Fibroblast of peridontal ligament (primary cell): Measurements from ENCODE around the gene DCTN5.

ENCODE experiments used
- DNase-seq: peaks from one replicate; pipeline ENCODE4 v3.0.0-alpha.2; 2010; ENCODE audit errors: extremely low read depth

The DCTN5 gene

DNA sequence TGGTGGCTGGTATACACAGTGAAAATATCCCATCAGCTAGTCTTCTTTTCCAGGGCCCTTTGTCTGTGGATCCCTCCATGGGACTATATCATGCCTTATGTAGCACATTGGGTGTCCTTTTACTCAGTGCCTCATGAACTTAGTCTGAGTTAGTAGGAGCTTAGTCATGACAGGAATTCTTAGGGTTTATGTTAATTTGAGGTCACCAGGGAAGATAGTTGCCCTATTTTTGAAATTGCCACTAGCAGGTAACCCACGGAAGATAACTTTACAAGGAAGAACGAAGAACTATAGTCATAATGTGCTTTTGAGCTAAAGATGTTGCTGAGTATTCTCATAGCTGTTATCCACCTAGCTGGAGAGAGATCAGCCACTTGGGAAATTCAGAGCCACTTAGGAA, 22.7 kb downstream of the DCTN5 start:
- no peak for DNase-seq

DNA sequence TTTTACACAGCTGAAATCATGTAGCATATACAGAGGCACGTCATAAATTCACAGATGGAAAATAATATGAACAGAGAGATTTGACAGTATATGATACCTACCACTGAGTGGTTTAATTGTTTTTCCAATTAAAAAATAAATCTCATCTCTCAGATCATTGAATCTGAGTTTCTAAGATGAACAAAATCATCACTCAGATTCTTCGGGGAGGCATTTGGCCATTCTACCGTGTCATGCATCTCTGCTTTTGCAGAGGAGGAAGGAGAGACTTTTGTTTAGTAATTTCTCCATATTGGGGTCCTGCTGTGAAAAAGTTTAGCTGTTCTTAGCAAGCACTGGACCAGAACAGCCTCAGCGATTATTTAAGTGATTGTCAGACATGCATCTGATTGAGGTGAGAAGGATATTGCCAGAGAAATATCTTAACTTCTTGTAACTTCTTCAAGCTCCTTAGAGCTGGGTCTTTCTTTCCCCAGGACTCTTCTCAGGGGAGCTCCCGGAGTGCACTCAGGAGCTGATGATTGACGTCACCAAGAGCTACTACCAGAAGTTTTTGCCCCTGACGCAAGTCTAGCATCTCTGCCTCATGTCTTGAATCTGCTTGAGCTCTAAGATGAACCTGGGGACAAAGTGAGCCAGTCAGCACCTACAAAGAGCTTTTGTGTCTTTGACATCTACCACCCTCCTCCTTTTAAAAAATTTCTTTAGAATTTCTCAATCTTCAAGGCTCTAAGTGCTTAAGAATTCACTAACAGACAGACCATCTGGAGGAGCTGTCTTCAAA, 25.5 kb downstream of the DCTN5 start:
- no peak for DNase-seq

DNA sequence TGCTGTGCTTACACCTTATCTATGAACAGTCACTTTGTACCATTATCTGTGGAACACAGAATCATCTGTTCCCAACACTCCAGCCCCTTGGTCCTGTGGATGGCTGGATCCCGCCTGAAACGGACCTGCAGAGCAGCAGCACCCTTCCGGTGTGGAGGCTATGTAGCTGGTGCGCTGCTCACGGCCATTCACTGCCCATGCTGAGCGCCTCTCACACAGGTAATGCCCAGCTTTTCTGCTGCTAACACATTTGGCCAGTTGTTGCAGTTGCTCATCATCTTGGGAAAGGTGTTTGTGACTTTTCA, 26.0 kb downstream of the DCTN5 start:
- DNase-seq: no peak

DNA sequence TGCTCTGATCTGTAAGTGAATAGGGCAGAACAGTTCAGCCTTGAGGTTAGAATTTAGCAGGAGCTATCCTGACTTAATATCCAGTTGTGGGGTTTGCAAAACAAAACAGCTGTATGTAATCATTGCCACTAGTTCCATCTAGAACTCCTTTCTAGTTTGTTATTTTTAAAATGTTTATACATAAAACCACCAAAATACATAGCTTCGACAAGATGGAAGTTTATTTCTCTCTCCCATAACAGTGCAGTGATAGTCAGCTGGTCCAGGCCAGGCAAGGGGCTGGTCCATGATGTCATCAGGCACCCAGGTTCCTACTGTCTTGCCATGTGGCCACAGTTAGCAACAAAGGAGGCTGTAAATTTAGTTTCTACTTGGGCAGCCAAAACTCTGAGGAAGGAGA, 27.0 kb downstream of the DCTN5 start:
- DNase-seq: peak; percentile 79

DNA sequence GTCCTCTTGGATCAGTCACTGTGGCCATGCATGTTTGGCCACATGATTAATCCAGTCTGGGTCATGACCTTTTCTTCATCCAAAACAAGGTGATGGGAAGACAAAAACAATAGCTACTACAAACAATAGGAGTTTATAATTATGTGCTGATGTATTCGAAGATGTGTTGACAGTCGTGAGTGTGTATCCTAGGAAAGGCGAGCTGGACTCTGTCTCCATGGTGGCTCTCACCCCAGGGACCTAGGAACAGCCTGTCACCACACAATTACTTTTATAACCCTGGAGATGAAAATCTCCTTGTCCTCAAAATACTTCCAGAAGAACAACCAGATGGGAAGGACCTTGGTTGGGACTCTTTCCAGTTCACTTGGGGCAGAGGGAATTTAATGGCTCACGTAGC, 27.6 kb downstream of the DCTN5 start:
- DNase-seq: no peak

DNA sequence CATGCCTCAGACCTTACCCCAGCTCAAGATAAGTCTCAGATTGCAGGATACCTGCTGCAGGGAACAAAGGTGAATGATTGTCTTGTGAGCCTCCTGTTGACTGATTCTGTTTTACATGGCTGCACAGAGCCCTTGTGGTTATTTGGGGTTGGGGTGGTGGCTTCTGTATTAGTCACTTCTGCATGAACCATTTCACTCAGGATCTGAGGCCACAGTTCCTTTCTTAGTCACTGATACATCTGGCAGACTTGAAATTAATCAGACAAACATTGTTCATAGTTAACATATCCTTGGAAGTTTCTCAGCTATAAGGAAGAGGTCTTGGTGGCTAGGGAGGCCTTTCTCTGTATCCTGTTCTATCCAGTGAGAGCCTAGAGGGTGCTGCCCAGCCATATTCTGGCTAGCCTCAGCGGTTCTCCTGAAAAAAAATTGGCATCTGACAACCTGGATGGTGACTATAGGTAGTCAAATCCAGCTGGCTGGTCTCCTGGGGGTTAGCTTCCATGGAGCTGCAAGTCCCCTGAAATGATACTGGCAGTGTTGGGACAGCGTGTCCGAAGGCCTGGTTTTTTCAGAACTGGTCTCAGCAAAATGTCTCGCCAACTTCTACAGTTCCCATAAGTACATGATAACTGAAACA, 29.0 kb downstream of the DCTN5 start:
- DNase-seq: peak; percentile 83

DNA sequence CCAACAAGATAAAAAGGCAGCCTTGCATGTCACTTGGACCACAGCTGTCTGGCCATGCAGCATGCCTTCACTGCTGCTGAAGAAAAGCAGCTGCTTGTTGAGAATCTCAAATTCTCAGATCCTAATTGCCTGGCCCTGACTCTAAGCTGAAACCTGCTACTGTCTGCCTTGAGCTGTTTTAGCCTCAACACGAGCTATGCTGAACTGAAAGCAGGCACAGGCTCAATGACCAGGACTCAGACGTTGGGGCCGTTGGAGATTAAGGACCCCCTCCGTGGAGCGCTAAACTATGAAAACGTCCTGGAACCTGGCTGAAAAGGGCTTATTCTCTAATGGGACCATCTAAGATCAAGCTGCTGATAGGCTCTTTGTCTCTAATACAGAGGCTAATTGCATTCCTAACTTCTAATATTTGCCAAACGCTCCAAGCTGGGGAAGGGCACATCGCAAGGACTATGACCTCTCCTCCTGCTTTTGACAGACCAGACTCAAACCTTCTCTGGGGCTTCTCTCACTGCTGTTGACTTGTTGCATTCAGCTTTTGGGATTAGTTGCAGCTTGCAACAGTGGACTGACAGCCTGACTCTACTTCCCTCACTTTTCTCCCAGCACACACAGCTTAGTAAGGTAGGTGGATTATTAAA, 32.8 kb downstream of the DCTN5 start:
- DNase-seq: no peak

DNA sequence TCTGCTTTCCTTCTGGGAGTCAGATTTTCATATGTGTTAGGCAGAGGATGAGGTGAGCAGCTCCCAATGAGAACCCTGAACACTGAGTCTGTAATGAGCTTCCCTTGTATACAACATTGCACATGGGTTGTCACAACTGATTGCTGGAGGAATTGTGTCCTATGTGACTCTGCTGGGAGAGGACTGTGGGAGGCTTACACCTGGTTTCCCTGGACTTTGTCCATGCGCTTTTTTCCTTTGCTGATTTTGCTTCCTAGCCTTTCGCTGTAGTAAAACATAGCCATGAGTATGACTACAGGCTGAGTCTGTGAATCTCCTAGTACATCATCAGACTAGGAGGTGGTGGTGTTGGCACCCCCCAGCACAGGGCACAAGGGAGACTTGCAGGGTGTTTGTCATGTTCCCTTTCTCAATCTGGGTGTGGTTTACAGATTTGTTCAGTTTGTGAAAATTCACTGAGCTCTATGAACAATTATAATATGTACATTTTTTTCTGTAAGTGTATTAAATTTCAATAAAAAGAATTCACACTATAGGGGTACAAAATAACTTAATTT, 35.7 kb downstream of the DCTN5 start:
- DNase-seq: no peak

DNA sequence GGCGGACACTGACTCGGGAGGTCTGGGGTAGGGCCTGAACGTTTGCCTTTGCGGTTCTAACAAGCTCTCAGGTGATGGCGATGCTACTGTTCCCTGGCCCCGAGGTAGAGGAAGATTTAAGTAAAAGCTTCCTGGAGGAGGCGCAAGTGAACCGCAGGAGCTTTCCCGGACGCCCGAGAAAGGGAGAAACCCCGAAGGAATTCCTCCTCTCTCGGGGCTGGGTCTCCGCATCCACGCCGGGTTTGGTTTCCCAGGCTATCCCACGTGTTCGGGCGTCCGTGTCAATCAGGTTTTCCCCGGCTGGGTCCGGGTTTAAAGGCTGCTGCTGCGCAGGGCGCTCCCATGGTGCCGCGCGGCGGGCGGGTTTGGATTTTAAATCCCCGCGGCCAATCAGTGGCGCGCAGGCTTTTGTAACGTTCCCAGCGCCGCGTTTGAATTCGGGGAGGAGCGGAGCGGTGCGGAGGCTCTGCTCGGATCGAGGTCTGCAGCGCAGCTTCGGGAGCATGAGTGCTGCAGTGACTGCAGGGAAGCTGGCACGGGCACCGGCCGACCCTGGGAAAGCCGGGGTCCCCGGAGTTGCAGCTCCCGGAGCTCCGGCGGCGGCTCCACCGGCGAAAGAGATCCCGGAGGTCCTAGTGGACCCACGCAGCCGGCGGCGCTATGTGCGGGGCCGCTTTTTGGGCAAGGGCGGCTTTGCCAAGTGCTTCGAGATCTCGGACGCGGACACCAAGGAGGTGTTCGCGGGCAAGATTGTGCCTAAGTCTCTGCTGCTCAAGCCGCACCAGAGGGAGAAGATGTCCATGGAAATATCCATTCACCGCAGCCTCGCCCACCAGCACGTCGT, 37.4 kb downstream of the DCTN5 start, which contains the start of gene PLK1:
Gene PLK1, plus strand, starts transcription at position 460 of the 844 bp plus-strand sequence. Its CDS starts 44 bp downstream, at position 504.
- peak; percentile 67 for DNase-seq

DNA sequence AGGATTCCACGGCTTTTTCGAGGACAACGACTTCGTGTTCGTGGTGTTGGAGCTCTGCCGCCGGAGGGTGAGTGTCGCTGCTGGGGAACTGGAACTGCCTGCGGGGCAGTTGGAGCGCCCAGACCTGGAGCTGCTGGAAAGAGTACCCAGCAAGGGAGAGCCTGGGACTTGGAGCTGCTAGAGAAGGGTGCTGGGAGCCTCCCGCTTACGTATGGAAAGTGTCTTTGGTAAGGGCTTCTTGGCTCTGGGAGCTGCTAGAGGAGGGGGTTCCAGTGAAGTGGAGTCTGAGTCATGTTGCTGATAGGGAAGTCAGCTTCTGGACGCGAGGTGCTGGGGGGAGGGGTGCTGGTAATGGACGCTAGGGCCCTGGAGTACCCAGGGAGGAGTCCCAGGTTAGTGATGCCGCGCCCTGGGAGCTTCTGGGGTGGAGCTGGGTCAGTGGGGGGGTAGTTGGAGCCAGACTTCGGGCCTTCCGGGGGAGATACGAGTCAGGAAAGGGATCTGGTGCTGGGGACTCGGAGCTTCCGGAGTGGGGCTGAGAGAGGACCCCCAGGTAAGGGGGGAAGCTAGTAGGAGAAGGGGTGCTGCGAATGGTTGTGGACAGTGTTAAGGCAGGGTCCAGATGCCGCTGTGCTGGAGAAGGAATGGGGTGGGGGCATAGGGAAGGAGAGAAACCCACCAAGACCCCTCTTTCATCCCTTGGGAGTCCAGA, 38.2 kb downstream of the DCTN5 start:
- DNase-seq: no peak

DNA sequence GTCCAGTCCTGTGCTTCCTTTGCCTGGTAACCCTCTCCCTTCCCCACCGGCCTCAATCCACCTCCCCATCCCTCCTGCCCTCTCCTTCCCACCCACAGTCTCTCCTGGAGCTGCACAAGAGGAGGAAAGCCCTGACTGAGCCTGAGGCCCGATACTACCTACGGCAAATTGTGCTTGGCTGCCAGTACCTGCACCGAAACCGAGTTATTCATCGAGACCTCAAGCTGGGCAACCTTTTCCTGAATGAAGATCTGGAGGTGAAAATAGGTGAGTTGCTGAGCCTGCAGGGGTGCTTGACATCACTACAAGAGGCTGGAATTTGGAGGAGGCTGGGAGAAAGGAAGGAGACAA, 38.7 kb downstream of the DCTN5 start:
- no peak for DNase-seq

DNA sequence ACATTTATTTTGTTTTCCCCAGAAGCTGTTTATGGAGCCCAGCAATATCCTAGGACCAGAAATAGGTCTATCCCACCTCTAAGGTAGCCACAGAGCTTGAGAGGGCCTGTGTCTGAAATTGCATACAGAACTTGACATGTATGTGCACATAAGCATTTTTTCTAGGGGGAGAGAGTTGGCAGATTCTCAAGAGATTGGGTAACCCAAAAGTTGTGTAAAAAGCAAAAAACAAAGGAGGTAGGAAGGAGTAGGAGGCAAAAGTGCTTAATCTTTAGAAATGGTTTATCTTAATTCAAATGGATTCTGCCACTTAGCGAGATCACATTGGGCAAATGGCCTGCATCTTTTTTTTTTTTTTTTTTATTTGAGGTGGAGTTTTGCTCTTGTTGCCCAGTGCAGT, 40.9 kb downstream of the DCTN5 start:
- DNase-seq: peak; percentile 52

DNA sequence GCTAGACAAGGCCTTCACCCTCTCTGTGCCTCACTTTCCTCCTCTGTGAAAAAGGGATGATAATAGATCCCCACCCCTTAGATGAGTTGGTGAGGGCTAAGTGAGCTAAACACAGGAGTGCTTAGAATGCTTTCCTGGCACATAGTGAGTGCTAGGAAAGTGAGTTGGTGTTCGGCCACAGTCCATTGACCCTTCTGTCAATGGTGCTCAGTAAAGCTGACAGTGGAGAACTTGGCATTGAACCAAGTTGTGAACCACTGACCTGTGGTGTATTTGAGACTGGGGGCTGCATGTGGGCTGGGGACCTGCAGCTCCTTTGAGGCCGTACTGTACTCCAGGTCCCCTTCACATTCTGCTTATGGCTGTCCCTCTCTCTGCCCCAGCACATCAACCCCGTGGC, 42.2 kb downstream of the DCTN5 start:
- DNase-seq: no peak

DNA sequence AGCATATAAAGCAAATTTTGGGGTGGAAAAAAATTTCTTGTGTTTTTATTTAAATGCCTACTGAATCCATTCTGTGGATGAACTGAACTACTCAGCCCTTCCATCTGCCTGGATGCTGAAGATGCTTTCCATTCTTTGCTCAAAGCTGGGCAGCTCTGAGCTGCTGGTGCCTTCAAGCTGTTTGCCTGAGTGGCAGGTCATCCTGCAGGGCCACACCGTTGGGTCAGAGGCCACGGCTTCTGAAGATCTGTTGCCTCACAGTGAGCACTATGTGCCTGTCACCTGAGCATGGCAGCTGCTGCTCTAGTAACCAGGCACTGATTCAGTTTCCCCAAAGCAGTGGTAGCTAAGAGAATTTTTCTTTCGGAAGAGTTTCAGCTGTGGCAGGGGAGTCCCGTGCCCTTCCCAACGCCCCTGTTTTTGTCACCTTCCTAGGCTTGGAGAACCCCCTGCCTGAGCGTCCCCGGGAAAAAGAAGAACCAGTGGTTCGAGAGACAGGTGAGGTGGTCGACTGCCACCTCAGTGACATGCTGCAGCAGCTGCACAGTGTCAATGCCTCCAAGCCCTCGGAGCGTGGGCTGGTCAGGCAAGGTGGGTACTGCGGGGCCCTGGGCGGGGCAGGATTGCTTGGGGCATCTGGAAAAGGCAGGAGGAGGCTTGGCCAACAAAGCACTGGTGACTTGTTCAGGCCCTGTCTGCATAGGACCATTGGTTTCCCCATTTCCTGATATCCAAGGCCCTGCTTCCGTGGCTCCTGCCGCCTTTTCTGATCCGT, 46.0 kb downstream of the DCTN5 start:
- no peak for DNase-seq

DNA sequence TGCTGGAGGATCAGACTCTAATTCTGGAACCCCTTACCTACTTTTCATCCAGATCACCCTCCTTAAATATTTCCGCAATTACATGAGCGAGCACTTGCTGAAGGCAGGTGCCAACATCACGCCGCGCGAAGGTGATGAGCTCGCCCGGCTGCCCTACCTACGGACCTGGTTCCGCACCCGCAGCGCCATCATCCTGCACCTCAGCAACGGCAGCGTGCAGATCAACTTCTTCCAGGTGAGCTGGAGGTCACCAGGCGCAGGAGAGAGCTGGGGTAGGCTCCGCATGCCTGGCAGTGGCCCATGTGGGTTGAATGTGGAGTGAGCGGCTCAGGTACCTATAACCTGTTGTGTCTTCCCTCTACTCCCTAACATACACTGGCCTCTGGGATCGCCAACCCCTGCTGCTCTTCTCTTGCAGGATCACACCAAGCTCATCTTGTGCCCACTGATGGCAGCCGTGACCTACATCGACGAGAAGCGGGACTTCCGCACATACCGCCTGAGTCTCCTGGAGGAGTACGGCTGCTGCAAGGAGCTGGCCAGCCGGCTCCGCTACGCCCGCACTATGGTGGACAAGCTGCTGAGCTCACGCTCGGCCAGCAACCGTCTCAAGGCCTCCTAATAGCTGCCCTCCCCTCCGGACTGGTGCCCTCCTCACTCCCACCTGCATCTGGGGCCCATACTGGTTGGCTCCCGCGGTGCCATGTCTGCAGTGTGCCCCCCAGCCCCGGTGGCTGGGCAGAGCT, 48.3 kb downstream of the DCTN5 start:
- DNase-seq: no peak

DNA sequence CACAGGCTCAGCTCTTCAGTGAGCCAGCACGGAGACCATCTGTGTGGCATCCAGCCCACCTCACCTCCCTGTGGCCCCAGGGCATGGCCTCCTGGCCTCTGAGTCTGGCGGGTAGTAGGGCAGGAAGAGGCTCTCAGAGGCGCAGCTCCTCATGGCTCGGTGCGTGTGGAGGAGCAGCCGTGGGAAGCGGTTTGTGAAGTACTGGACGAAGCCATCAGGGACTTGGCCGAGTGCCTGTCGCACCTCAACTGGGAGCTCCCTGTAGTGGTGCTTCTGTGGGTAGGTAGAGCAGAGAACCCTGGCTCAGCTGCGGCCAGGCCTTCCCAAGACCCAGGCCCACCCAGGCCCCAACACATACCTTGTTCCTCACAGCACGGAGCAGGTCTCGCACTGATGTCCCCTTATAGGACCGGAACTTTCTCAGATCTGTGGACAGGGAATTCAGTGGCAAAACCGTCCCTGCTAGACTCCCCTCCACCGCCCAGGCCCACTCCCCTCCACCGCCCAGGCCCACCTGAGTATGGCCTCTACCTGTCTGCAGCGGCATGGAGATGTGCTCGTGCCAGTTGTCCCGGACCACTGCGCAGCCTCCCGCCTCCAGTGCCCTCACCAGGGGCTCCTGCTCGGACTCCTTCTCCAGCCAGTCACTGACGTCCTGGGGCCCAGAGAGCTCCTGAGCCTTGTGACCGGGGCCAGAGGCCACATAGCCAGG, 49.7 kb downstream of the DCTN5 start:
- DNase-seq: no peak

DNA sequence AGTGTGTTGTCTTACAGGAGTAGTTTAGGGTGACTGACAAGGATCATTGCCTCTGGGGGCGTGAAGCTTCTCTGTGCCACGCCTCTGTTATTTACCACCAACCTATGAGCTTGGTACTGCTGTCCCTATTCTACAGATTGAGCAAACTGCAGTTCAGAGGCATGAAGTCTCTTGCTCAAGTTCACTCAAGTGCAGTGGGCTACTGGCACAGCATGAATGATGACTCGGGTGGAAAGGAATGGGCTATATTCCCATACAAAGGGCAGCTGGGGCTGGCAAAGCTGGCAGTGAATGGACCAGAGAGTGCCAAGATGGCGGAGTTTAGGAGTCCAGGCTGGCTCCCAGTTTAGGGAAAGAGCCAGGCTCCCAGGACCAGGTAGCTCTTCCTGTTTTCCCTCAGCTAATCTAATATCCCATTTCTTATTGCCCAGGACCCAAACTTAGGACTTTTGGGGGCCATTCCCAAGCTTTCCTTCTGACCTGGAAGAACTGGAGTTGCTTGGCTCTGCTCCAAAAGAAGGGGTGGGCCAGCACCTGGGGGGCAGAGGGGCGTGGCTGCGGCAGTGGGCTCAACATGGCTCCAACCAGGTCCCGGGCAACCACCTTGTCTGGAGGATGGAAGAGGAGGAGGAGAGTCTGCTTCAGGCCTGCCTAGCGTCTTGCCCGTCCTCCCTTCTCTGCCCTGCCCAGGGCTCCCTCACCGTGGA, 50.4 kb downstream of the DCTN5 start:
- peak; percentile 54 for DNase-seq

DNA sequence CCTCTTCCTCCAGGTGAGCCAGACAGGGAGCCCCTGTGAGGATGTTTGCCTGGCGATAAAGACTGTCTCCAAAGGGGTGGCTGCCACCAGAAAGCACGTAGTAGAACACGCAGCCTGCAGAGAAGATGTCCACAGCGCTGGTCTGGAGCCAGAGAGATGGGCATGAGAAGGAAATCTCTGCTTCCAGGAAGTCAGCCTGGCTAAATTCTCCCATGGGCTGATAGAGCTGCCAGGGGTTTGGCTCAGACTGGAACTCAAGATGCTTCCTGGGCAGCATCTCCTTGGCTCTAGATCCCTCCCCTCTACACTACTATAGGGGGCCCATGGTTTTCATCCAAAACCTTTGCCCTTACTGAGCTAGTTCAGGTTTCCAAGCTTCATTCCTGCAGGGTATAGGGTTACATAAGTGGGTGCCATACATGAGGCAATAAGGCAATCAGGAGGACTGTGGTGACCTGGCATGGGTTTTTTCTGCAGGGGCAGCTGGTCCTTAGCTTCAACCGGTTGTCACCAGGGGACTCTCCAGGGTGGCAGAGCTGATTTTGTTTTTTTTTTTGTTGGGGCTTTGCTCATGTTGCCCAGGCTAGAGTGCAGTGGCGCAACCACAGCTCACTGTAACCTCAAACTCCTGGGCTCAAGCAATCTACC, 51.0 kb downstream of the DCTN5 start:
- no peak for DNase-seq
